Measurements from ENCODE around the gene HRH1.

GRCh38 chr3:11186771-11187191 lies 32.5 kb downstream of the HRH1 start:
- TF ChIP-seq CTCF (IDR thresholded peaks at IDR 0.05), result no peak
- TF ChIP-seq POLR2A (IDR thresholded peaks at IDR 0.05), result no peak

All from adrenal gland (tissue), 5 donors.